PC-9 (cell line): Measurements from ENCODE around the gene CPNE1.

Experiments
- CTCF ChIP-seq: fragments of 200-600 bp; sonication (generic); conservative IDR thresholded peaks from 2 replicates; pipeline ENCODE4 v1.6.1; 2017; ENCODE audit warnings: mixed run types, antibody characterized with exemption, mild to moderate bottlenecking, moderate library complexity
- EZH2 ChIP-seq: fragments of 200-600 bp; sonication (generic); IDR thresholded peaks from 2 replicates; pipeline ENCODE4 v1.8.0; 2017; ENCODE audit warnings: antibody characterized with exemption, low read depth

- TF ChIP-seq CTCF (no peak), EZH2 (no peak)
These were observed 4.4 kb downstream of the CPNE1 start for GRCh38 chr20:35660122-35660937.
